ENCODE results near the gene NRP2. TPM values are rescaled to one million over a fixed set of nuclear protein-coding genes. Genes with fewer than 3 reads are reported as not detected.

NRP2 gene
- total RNA-seq, 1 donor = 11.2 TPM

GRCh38 chr2:205733082-205733481 lies 50.8 kb downstream of the NRP2 start:
- TF ChIP-seq CTCF (IDR thresholded peaks at IDR 0.05; ENCODE audit: insufficient read depth, low read length) = no peak
- H3K4me3 ChIP-seq (ENCODE audit: low read depth, low read length) = no peak overlapping the region
- no peak for DNase-seq (ENCODE audit: low read depth)

GRCh38 chr2:205733648-205734047 lies 51.3 kb downstream of the NRP2 start:
- no peak for DNase-seq (ENCODE audit: low read depth)
- no peak overlapping the region for H3K4me3 ChIP-seq (ENCODE audit: low read depth, low read length)
- no peak for TF ChIP-seq CTCF (IDR thresholded peaks at IDR 0.05; ENCODE audit: insufficient read depth, low read length)

- TF ChIP-seq CTCF (IDR thresholded peaks at IDR 0.05; ENCODE audit: insufficient read depth, low read length) = no peak
- no peak overlapping the region for H3K4me3 ChIP-seq (ENCODE audit: low read depth, low read length)
- peak; percentile 87 for DNase-seq (ENCODE audit: low read depth)
Measured at GRCh38 chr2:205734436-205735037, 52.2 kb downstream of the NRP2 start.

GRCh38 chr2:205738117-205738968 lies 56.0 kb downstream of the NRP2 start:
- TF ChIP-seq CTCF (IDR thresholded peaks at IDR 0.05; ENCODE audit: insufficient read depth, low read length) = no peak
- no peak overlapping the region for H3K4me3 ChIP-seq (ENCODE audit: low read depth, low read length)
- DNase-seq (ENCODE audit: low read depth) = no peak

GRCh38 chr2:205739620-205740019 lies 57.3 kb downstream of the NRP2 start:
- DNase-seq (ENCODE audit: low read depth) = no peak
- H3K4me3 ChIP-seq (ENCODE audit: low read depth, low read length) = no peak overlapping the region
- no peak for TF ChIP-seq CTCF (IDR thresholded peaks at IDR 0.05; ENCODE audit: insufficient read depth, low read length)

- no peak for DNase-seq (ENCODE audit: low read depth)
- no peak overlapping the region for H3K4me3 ChIP-seq (ENCODE audit: low read depth, low read length)
Measured at GRCh38 chr2:205740381-205740780, 58.1 kb downstream of the NRP2 start.

More at GRCh38 chr2:205740381-205740780, 58.1 kb downstream of the NRP2 start:
- no peak for TF ChIP-seq CTCF (IDR thresholded peaks at IDR 0.05; ENCODE audit: insufficient read depth, low read length)

Data from fibroblast of the aortic adventitia (primary cell).